Measurements from ENCODE around the gene SATB1.

GRCh38 chr3:18454766-18455165 is 29.6 kb upstream of the SATB1 start:
- TF ChIP-seq POLR2AphosphoS5 (IDR thresholded peaks at IDR 0.05) (no peak), CTCF (IDR thresholded peaks at IDR 0.05) (no peak), POLR2A (IDR thresholded peaks at IDR 0.05) (no peak)

Data from transverse colon (tissue), 4 donors.